Thyroid gland (tissue), 4 donors: ENCODE data around the gene PFN3.

Experiments used
- CTCF ChIP-seq, 6 experiments: fragments of 200-600 bp in 3 of 6; fragments of 450-650 bp in 3 of 6; sonication (generic) in 3 of 6; IDR thresholded peaks; one replicate each; pipeline ENCODE4 v1.5.1; 2016 to 2019; ENCODE audit warnings: antibody characterized with exemption in 6 of 6, mild to moderate bottlenecking in 2 of 6, inconsistent platforms in 1 of 6, moderate library complexity in 1 of 6
- POLR2A ChIP-seq, 2 donors: fragments of 450-650 bp; IDR thresholded peaks; one replicate each; pipeline ENCODE4 v1.6.1; 2017; ENCODE audit warnings: antibody characterized with exemption in 2 of 2, mild to moderate bottlenecking in 2 of 2, moderate library complexity in 1 of 2

- TF ChIP-seq CTCF (IDR thresholded peaks at IDR 0.05), result no peak
- no peak for TF ChIP-seq POLR2A (IDR thresholded peaks at IDR 0.05)
Observed at GRCh38 chr5:177445052-177445916, 44.8 kb upstream of the PFN3 start.
